Measurements from ENCODE around the gene TEAD1.

Gene TEAD1

DNA sequence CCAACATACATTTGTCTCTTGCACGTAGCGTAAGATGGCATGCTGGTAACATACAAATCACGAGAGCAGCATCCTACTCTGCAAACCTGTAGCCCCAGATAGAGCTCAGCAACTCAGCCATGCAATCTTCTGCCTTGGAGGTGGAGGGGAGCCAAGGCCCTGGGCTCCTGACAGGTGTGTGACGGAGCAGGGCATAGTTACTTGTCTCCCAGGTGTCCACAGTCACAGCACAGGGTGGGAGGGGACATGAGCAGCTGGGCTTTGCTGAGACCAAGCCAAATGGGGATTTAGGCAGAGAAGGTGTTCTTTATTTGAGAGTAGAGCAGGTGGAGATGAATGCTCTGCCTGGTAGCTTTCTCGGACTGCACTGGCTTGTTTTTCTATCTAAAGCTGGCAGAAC is 111.7 kb downstream of the TEAD1 start:
- no peak overlapping the region for H3K4me3 ChIP-seq (ENCODE audit: low read length)
- TF ChIP-seq, protein P1, sequence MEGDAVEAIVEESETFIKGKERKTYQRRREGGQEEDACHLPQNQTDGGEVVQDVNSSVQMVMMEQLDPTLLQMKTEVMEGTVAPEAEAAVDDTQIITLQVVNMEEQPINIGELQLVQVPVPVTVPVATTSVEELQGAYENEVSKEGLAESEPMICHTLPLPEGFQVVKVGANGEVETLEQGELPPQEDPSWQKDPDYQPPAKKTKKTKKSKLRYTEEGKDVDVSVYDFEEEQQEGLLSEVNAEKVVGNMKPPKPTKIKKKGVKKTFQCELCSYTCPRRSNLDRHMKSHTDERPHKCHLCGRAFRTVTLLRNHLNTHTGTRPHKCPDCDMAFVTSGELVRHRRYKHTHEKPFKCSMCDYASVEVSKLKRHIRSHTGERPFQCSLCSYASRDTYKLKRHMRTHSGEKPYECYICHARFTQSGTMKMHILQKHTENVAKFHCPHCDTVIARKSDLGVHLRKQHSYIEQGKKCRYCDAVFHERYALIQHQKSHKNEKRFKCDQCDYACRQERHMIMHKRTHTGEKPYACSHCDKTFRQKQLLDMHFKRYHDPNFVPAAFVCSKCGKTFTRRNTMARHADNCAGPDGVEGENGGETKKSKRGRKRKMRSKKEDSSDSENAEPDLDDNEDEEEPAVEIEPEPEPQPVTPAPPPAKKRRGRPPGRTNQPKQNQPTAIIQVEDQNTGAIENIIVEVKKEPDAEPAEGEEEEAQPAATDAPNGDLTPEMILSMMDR (conservative IDR thresholded peaks at IDR 0.05; ENCODE audit: low read length), result no peak
- DNase-seq (ENCODE audit: low read depth), result no peak

DNA sequence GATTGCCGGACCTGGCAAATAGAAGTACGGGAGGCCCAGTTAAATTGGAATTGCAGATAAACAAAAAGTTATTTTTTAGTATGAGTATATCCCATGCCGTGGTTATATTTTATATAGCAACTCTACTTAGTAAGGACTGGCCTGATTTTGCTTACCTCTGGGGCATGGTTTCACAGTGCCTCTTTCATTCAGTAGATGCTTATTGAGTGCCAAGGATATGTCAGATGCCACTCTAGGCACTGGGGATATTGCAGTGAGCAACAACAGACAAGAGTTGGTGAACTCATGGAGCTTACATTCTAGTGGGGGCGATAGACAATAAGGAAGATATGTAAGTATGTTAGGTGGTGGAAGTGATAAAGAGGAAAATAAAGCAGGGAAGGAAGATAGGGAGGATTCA is 112.2 kb downstream of the TEAD1 start:
- DNase-seq (ENCODE audit: low read depth), result no peak
- H3K4me3 ChIP-seq (ENCODE audit: low read length), result no peak overlapping the region
- TF ChIP-seq, protein P1 (conservative IDR thresholded peaks at IDR 0.05; ENCODE audit: low read length), result no peak

DNA sequence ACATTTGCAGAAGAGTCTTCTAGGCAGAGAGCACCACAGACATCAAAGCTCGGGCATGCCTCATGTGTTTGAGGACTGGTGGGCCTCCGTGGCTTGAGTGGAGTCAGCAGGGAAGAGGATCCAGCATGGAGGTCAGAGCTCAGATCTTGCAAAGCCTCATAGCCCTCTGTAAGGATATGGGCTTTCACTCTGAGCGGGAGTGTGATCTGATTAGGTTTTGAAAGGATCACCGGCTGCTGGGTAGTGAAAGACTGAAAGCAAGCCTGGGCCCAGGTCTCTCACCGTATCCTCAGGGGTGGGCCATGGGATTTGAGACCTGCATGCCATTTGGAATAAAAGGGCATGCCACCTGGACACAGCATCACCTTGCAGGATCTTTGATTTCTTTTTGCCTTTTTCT is 112.7 kb downstream of the TEAD1 start:
- TF ChIP-seq, protein P1 (conservative IDR thresholded peaks at IDR 0.05; ENCODE audit: low read length), result no peak
- H3K4me3 ChIP-seq (ENCODE audit: low read length), result no peak overlapping the region
- DNase-seq (ENCODE audit: low read depth), result no peak

DNA sequence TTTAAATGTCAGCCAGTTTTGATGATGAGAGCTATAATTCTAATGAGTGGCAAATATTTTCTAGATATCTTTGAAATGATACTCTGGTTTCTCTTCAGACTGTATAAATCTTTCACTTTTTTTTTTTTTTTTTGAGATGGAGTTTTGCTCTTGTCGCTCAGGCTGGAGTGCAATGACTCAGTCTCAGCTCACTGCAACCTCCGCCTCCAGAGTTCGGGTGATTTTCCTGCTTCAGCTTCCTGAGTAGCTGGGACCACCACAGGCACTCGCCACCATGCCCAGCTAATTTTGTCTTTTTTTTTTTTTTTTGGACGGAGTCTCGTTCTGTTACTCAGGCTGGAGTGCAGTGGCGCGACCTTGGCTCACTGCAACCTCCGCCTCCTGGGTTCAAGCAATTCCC is 113.6 kb downstream of the TEAD1 start:
- peak; percentile 60 for DNase-seq (ENCODE audit: low read depth)
- H3K4me3 ChIP-seq (ENCODE audit: low read length), result no peak overlapping the region
- TF ChIP-seq, protein P1 (conservative IDR thresholded peaks at IDR 0.05; ENCODE audit: low read length), result no peak

DNA sequence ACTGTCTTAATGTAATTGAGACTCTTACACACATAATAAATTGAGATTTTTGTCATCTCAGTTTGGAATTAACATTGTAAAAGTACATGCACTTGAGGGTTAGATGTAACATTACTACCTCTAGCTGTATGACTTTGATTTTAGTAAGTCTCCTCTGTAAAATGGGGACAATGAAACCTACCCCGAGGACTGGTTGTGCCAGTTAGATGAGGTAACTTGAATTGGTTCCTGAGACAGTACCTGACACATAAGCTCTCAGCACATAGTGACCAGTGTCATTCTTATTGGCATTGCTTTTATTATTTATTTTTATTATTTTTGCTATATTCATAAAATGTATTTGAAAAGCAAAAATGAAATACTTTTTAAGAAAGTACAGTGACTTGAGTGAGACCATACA is 114.8 kb downstream of the TEAD1 start:
- DNase-seq (ENCODE audit: low read depth), result no peak
- TF ChIP-seq, protein P1 (conservative IDR thresholded peaks at IDR 0.05; ENCODE audit: low read length), result no peak
- H3K4me3 ChIP-seq (ENCODE audit: low read length), result no peak overlapping the region

DNA sequence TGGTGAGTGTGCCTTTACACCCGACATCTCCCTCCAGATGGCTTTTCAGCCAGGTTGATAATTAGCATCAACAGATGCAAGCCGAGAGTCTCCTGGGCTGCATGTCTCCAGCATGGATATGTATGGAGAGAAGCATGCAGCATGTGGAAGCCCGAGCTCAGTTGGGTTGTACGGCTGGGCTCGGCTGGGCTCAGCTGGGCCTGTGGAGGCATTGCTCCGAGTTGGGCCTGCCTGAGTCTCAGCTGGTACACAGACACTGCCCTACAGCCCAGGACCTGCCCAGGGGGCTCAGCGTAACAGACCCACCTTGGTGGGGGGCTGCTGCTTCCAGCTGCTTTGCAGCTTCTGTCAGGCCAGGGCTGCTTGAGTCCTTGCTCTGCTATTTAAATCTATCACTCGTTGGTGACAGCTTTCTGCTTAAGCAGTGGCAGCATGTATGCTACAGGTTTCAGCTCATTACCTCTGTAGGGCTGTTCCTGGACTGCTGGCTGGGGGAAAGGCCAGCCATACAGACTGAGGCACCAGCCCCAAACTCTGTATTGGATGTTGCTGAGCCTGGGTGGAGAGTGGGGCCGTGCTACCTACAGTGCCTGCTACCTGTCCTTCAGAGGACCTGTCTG is 115.5 kb downstream of the TEAD1 start:
- TF ChIP-seq, protein P1 (conservative IDR thresholded peaks at IDR 0.05; ENCODE audit: low read length), result no peak
- DNase-seq (ENCODE audit: low read depth), result no peak
- no peak overlapping the region for H3K4me3 ChIP-seq (ENCODE audit: low read length)

DNA sequence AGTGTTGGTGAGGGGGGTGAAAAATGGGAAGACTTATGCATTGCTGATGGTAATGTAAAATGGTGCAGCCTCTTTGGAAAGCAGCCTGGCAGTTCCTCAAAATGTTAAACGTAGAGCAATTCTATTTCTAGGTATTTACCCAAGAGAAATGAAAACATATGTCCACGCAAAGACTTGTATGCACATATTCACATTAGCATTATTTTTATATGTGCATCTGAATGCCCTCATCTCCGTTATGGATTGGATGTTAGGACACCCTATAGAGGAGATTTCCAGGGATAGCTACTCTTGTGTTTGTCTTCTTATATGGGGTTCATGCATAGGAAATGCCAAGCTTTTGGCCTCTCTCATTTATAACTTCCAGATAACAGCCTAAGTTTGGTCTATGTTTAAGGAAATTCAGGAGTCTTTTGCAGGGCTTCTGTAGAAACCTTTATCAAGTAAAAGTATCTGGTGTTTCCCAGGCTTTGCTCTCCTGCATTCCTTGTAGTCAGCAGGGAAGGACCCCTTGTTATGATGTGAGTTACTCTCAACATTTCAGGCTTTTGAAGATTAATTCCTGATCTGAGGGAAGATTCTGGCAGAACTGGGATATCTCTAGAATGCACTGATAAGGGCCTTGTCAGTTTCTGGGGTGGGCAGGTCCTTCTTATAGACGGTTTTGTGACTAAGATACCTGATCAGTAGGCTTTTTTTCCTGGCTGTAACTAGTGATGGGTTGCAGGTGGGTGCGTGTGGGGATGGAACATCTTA is 116.8 kb downstream of the TEAD1 start:
- TF ChIP-seq, protein P1 (conservative IDR thresholded peaks at IDR 0.05; ENCODE audit: low read length), result no peak
- no peak for DNase-seq (ENCODE audit: low read depth)
- H3K4me3 ChIP-seq (ENCODE audit: low read length), result no peak overlapping the region

All from AG10803 (cell line).